ENCODE data around the gene HRH1. TPM values are rescaled to one million over a fixed set of nuclear protein-coding genes. Genes with fewer than 3 reads are reported as not detected.
"Not testable (repeated sequence)": the region's sequence is repeated elsewhere in the genome, so short reads cannot be mapped to it uniquely, and the experiment has no call there.

Gene HRH1
- total RNA-seq, 3 donors from 2014 or later (not counting 1 experiment from before 2014, with no cell fraction given), result not detected

GRCh38 chr3:11250902-11251806 is 96.9 kb downstream of the HRH1 start:
- 85% methylated on average over 8 of the region's 10 CpGs for WGBS (ENCODE audit: insufficient coverage)
- Mint-ChIP-seq H3K4me1 (no peaks in the 10 kb centered on the region), H3K9me3 (no peaks in the 10 kb centered on the region), H3K27ac (no peak overlapping the region), H3K27me3 (ENCODE audit: low read depth in 2 of 2) (peaks cover 12 to 29% of the 10 kb centered on the region in 2 donors), H3K4me3 (no peak overlapping the region), H3K36me3 (no peaks in the 10 kb centered on the region)
- Histone ChIP-seq H3K9me3 (ENCODE audit: control insufficient read depth, insufficient read depth, low read length) (no peaks in the 10 kb centered on the region), H3K27ac (ENCODE audit: low read length) (no peak overlapping the region), H3K36me3 (ENCODE audit: control insufficient read depth, insufficient read depth, low read length) (no peaks in the 10 kb centered on the region), H3K4me3 (ENCODE audit: low read length) (no peak overlapping the region), H3K27me3 (ENCODE audit: control insufficient read depth, insufficient read depth, low read length) (peaks cover 2% of the 10 kb centered on the region), H3K4me1 (ENCODE audit: control insufficient read depth, insufficient read depth, low read length) (no peaks in the 10 kb centered on the region)
- intact Hi-C loops (cut with micrococcal nuclease), result no loop called here
- ATAC-seq (no peak), DNase-seq (peak in 1 of 2 donors; percentile 24)
- TF ChIP-seq CTCF (IDR thresholded peaks at IDR 0.05), result no peak

GRCh38 chr3:11251807-11252176 is 97.5 kb downstream of the HRH1 start:
- H3K27me3 Mint-ChIP-seq (ENCODE audit: low read depth in 2 of 2), result peaks cover 12 to 29% of the 10 kb centered on the region in 2 donors
- intact Hi-C loops (cut with micrococcal nuclease), result no loop called here
- no peak overlapping the region for H3K27ac ChIP-seq (ENCODE audit: low read length)
- ATAC-seq (no peak), DNase-seq (no peak)
- H3K4me1 Mint-ChIP-seq, result no peaks in the 10 kb centered on the region
- no peaks in the 10 kb centered on the region for H3K36me3 Mint-ChIP-seq
- H3K27me3 ChIP-seq (ENCODE audit: control insufficient read depth, insufficient read depth, low read length), result peaks cover 2% of the 10 kb centered on the region
- H3K27ac Mint-ChIP-seq, result no peak overlapping the region
- no peak overlapping the region for H3K4me3 Mint-ChIP-seq
- H3K4me3 ChIP-seq (ENCODE audit: low read length), result no peak overlapping the region
- H3K9me3 ChIP-seq (ENCODE audit: control insufficient read depth, insufficient read depth, low read length), result no peaks in the 10 kb centered on the region
- no peak for TF ChIP-seq CTCF (IDR thresholded peaks at IDR 0.05)
- no peaks in the 10 kb centered on the region for H3K36me3 ChIP-seq (ENCODE audit: control insufficient read depth, insufficient read depth, low read length)
- WGBS (ENCODE audit: insufficient coverage), result 94% methylated on average over 5 of the region's 6 CpGs
- no peaks in the 10 kb centered on the region for H3K9me3 Mint-ChIP-seq
- H3K4me1 ChIP-seq (ENCODE audit: control insufficient read depth, insufficient read depth, low read length), result no peaks in the 10 kb centered on the region

- H3K4me3 Mint-ChIP-seq, result no peak overlapping the region
These were observed 100.6 kb downstream of the HRH1 start for GRCh38 chr3:11254876-11255275.

GRCh38 chr3:11255537-11255936 is 101.2 kb downstream of the HRH1 start:
- not testable (repeated sequence) for H3K4me3 Mint-ChIP-seq

More at GRCh38 chr3:11254876-11255275, 100.6 kb downstream of the HRH1 start:
- Mint-ChIP-seq H3K36me3 (no peaks in the 10 kb centered on the region), H3K27ac (no peak overlapping the region), H3K27me3 (ENCODE audit: low read depth in 2 of 2) (peaks cover 12 to 29% of the 10 kb centered on the region in 2 donors), H3K9me3 (no peaks in the 10 kb centered on the region), H3K4me1 (no peaks in the 10 kb centered on the region)
- Histone ChIP-seq H3K9me3 (ENCODE audit: control insufficient read depth, insufficient read depth, low read length) (no peaks in the 10 kb centered on the region), H3K4me3 (ENCODE audit: low read length) (no peak overlapping the region), H3K4me1 (ENCODE audit: control insufficient read depth, insufficient read depth, low read length) (no peaks in the 10 kb centered on the region), H3K36me3 (ENCODE audit: control insufficient read depth, insufficient read depth, low read length) (no peaks in the 10 kb centered on the region), H3K27me3 (ENCODE audit: control insufficient read depth, insufficient read depth, low read length) (peaks cover 2% of the 10 kb centered on the region), H3K27ac (ENCODE audit: low read length) (no peak overlapping the region)
- intact Hi-C loops (cut with micrococcal nuclease), result no loop called here
- no peak for DNase-seq
- 89% methylated on average over 5 of the region's 6 CpGs for WGBS (ENCODE audit: insufficient coverage)
- no peak for ATAC-seq
- TF ChIP-seq CTCF (IDR thresholded peaks at IDR 0.05), result no peak

More at GRCh38 chr3:11255537-11255936, 101.2 kb downstream of the HRH1 start:
- H3K36me3 ChIP-seq (ENCODE audit: control insufficient read depth, insufficient read depth, low read length); H3K27me3 ChIP-seq (ENCODE audit: control insufficient read depth, insufficient read depth, low read length); H3K4me3 ChIP-seq (ENCODE audit: low read length); H3K27ac Mint-ChIP-seq; H3K9me3 Mint-ChIP-seq; H3K9me3 ChIP-seq (ENCODE audit: control insufficient read depth, insufficient read depth, low read length); H3K4me1 Mint-ChIP-seq; H3K36me3 Mint-ChIP-seq; ATAC-seq; H3K4me1 ChIP-seq (ENCODE audit: control insufficient read depth, insufficient read depth, low read length); DNase-seq; intact Hi-C loops (cut with micrococcal nuclease); H3K27ac ChIP-seq (ENCODE audit: low read length): not testable (repeated sequence)
- peaks cover 12 to 33% of the 10 kb centered on the region in 2 donors for H3K27me3 Mint-ChIP-seq (ENCODE audit: low read depth in 2 of 2)
- WGBS (ENCODE audit: insufficient coverage), result 88% methylated on average over 5 of the region's 5 CpGs
